RPMI8226 (cell line): ENCODE results near the gene CYSLTR2.
"Not testable (repeated sequence)": the region's sequence is repeated elsewhere in the genome, so short reads cannot be mapped to it uniquely, and the experiment has no call there.

ENCODE experiments used
- DNase-seq: peaks from one replicate; pipeline ENCODE4 v3.0.0-alpha.2; 2015

The CYSLTR2 gene

GRCh38 chr13:48646791-48647190 is 6.9 kb upstream of the CYSLTR2 start:
- DNase-seq, result no peak

- no peak for DNase-seq
These were observed 6.1 kb upstream of the CYSLTR2 start for GRCh38 chr13:48647625-48648024.

- DNase-seq, result no peak
These were observed 5.3 kb upstream of the CYSLTR2 start for GRCh38 chr13:48648446-48648845.

- DNase-seq, result no peak
These were observed 768 bp upstream of the CYSLTR2 start for GRCh38 chr13:48652851-48653471.

- no peak for DNase-seq
These were observed 782 bp downstream of the CYSLTR2 start for GRCh38 chr13:48654511-48654910.

- no peak for DNase-seq
These were observed 1.6 kb downstream of the CYSLTR2 start for GRCh38 chr13:48655291-48655690.

GRCh38 chr13:48656608-48657007 is 2.9 kb downstream of the CYSLTR2 start:
- no peak for DNase-seq

GRCh38 chr13:48660361-48661076 is 6.8 kb downstream of the CYSLTR2 start:
- peak; percentile 19 for DNase-seq

- DNase-seq, result no peak
These were observed 7.4 kb downstream of the CYSLTR2 start for GRCh38 chr13:48661107-48661506.

- DNase-seq, result no peak
These were observed 8.5 kb downstream of the CYSLTR2 start for GRCh38 chr13:48662226-48662625.

- no peak for DNase-seq
These were observed 13.4 kb downstream of the CYSLTR2 start for GRCh38 chr13:48667136-48667535.

GRCh38 chr13:48671421-48671820 is 17.7 kb downstream of the CYSLTR2 start:
- not testable (repeated sequence) for DNase-seq

GRCh38 chr13:48675247-48675646 is 21.5 kb downstream of the CYSLTR2 start:
- no peak for DNase-seq

- DNase-seq, result no peak
These were observed 24.6 kb downstream of the CYSLTR2 start for GRCh38 chr13:48678316-48678715.

- no peak for DNase-seq
These were observed 26.4 kb downstream of the CYSLTR2 start for GRCh38 chr13:48679941-48680680.

GRCh38 chr13:48680756-48681392 is 27.1 kb downstream of the CYSLTR2 start:
- no peak for DNase-seq

- DNase-seq, result no peak
These were observed 28.2 kb downstream of the CYSLTR2 start for GRCh38 chr13:48681905-48682304.

GRCh38 chr13:48682436-48682835 is 28.7 kb downstream of the CYSLTR2 start:
- DNase-seq, result no peak

- DNase-seq, result no peak
These were observed 33.0 kb downstream of the CYSLTR2 start for GRCh38 chr13:48686636-48687210.

GRCh38 chr13:48687249-48687648 is 33.5 kb downstream of the CYSLTR2 start:
- DNase-seq, result no peak

GRCh38 chr13:48693998-48694397 is 40.3 kb downstream of the CYSLTR2 start:
- DNase-seq, result no peak

- DNase-seq, result no peak
These were observed 42.0 kb downstream of the CYSLTR2 start for GRCh38 chr13:48695776-48696175.

- DNase-seq, result not testable (repeated sequence)
These were observed 42.9 kb downstream of the CYSLTR2 start for GRCh38 chr13:48696676-48697075.
